Esophagus squamous epithelium (tissue), 5 donors: Measurements from ENCODE around the gene REV3L. TPM values are rescaled to one million over a fixed set of nuclear protein-coding genes. Genes with fewer than 3 reads are reported as not detected.

Experiments used
- DNase-seq: peaks from one replicate; lab custom pipeline; 2025; lab: John Stamatoyannopoulos, UW
- H3K27ac ChIP-seq, 4 donors: fragments of 200-600 bp; sonication (generic); one replicate each; pipeline ENCODE4 v1.5.1; 2016 to 2019; ENCODE audit warnings: mild to moderate bottlenecking in 1 of 4
- H3K27me3 ChIP-seq, 4 donors: fragments of 200-600 bp; sonication (generic); 1 replicate in 3 of 4; 2 replicates in 1 of 4; pipeline versions ENCODE4 v1.5.1 to v1.6.0; 2017 to 2021; ENCODE audit warnings: antibody characterized with exemption in 1 of 4
- H3K36me3 ChIP-seq, 3 donors: fragments of 200-600 bp; sonication (generic); one replicate each; pipeline ENCODE4 v1.5.1; 2016 to 2019
- H3K4me1 ChIP-seq, 3 donors: fragments of 200-600 bp; sonication (generic); one replicate each; pipeline ENCODE4 v1.5.1; 2017 to 2019
- H3K4me3 ChIP-seq, 4 donors: fragments of 200-600 bp; sonication (generic); 1 replicate in 3 of 4; 2 replicates in 1 of 4; pipeline ENCODE4 v1.5.1; 2016 to 2019; ENCODE audit warnings: mild to moderate bottlenecking in 2 of 4, moderate library complexity in 1 of 4
- H3K9me3 ChIP-seq, 3 donors: fragments of 200-600 bp; sonication (generic); one replicate each; pipeline ENCODE4 v1.5.1; 2016 to 2019
- CTCF ChIP-seq, 6 experiments: fragments of 450-650 bp in 4 of 6; fragments of 200-600 bp in 2 of 6; sonication (generic) in 2 of 6; IDR thresholded peaks; one replicate each; pipeline ENCODE4 v1.5.1; 2016 to 2019; ENCODE audit warnings: antibody characterized with exemption in 6 of 6, mild to moderate bottlenecking in 4 of 6, moderate library complexity in 4 of 6
- POLR2A ChIP-seq, 4 donors: fragments of 450-650 bp; IDR thresholded peaks; one replicate each; pipeline ENCODE4 v1.6.1; 2017; ENCODE audit warnings: antibody characterized with exemption in 4 of 4, mild to moderate bottlenecking in 4 of 4, moderate library complexity in 3 of 4
- WGBS, 2 donors: methylation state at CpG; one replicate each; pipeline ENCODE4 v1.1.5; 2018; 5-methylcytosine and 5-hydroxymethylcytosine counted together
- intact Hi-C: fragments of 100-400 bp; cut with DNase I; formaldehyde crosslinking; loops from one replicate; pipeline ENCODE4 v1.15.0; 2022
- total RNA-seq, 4 donors: library from RNA; depleted of rRNA; stranded (reverse); fragments of >200 nt; gene quantifications; one replicate each; pipeline ENCODE4 v1.1.0, GENCODE V29; 2016
- donor health status: DM: yes; HTN: yes; CAD: no.

Gene REV3L
- total RNA-seq, 4 donors from 2014 or later, result 7.0 to 47.1 (median 18.8) TPM

GRCh38 chr6:111282515-111282914, 200.5 kb downstream of the REV3L start:
- no peak for TF ChIP-seq CTCF (IDR thresholded peaks at IDR 0.05)
- TF ChIP-seq POLR2A (IDR thresholded peaks at IDR 0.05), result no peak
- 73 to 93% methylated on average over 1 of the region's 1 CpG for WGBS, 2 donors
- Histone ChIP-seq H3K4me1 (peaks cover 0 to 5% (median 0%) of the 10 kb centered on the region in 3 donors), H3K4me3 (no peak overlapping the region), H3K27me3 (no peaks in the 10 kb centered on the region), H3K27ac (no peak overlapping the region), H3K36me3 (peaks cover 0 to 50% (median 0%) of the 10 kb centered on the region in 3 donors), H3K9me3 (no peaks in the 10 kb centered on the region)
- DNase-seq, result no peak
- intact Hi-C loops, result no loop called here

GRCh38 chr6:111280445-111280955, 202.5 kb downstream of the REV3L start:
- no peak for TF ChIP-seq CTCF (IDR thresholded peaks at IDR 0.05)
- no peak for TF ChIP-seq POLR2A (IDR thresholded peaks at IDR 0.05)
- Histone ChIP-seq H3K9me3 (peaks cover 0 to 5% (median 2%) of the 10 kb centered on the region in 3 donors), H3K27ac (no peak overlapping the region), H3K4me3 (no peak overlapping the region), H3K36me3 (peaks cover 0 to 71% (median 0%) of the 10 kb centered on the region in 3 donors), H3K27me3 (no peaks in the 10 kb centered on the region), H3K4me1 (peaks cover 0 to 5% (median 0%) of the 10 kb centered on the region in 3 donors)
- intact Hi-C loops, result no loop called here
- WGBS, 2 donors, result 95% methylated on average over 4 of the region's 4 CpGs
- DNase-seq, result no peak

- H3K27me3 ChIP-seq, result no peaks in the 10 kb centered on the region
- peaks cover 0 to 84% (median 0%) of the 10 kb centered on the region in 3 donors for H3K36me3 ChIP-seq
- TF ChIP-seq POLR2A (IDR thresholded peaks at IDR 0.05) (no peak), CTCF (IDR thresholded peaks at IDR 0.05) (no peak)
- H3K4me3 ChIP-seq, result no peak overlapping the region
- peaks cover 0 to 20% (median 17%) of the 10 kb centered on the region in 3 donors for H3K9me3 ChIP-seq
- DNase-seq, result no peak
- WGBS, 2 donors, result 85 to 93% methylated on average over 2 of the region's 2 CpGs
- no peak overlapping the region for H3K27ac ChIP-seq
- intact Hi-C loops, result no loop called here
- H3K4me1 ChIP-seq, result peaks cover 0 to 5% (median 0%) of the 10 kb centered on the region in 3 donors
These were observed 204.3 kb downstream of the REV3L start for GRCh38 chr6:111278731-111279130.

- no peak for TF ChIP-seq POLR2A (IDR thresholded peaks at IDR 0.05)
- Histone ChIP-seq H3K27me3 (no peaks in the 10 kb centered on the region), H3K4me3 (no peak overlapping the region), H3K36me3 (peaks cover 0 to 84% (median 0%) of the 10 kb centered on the region in 3 donors), H3K9me3 (peaks cover 0 to 27% (median 17%) of the 10 kb centered on the region in 3 donors), H3K27ac (no peak overlapping the region), H3K4me1 (no peaks in the 10 kb centered on the region)
- DNase-seq, result no peak
- 85 to 90% methylated on average over 1 of the region's 1 CpG for WGBS, 2 donors
- intact Hi-C loops, result no loop called here
These were observed 205.2 kb downstream of the REV3L start for GRCh38 chr6:111277819-111278218.

- H3K4me1 ChIP-seq, result no peaks in the 10 kb centered on the region
- peaks cover 0 to 87% (median 0%) of the 10 kb centered on the region in 3 donors for H3K36me3 ChIP-seq
- DNase-seq, result no peak
- peaks cover 0 to 31% (median 17%) of the 10 kb centered on the region in 3 donors for H3K9me3 ChIP-seq
- H3K27ac ChIP-seq, result no peak overlapping the region
- no peak overlapping the region for H3K4me3 ChIP-seq
- TF ChIP-seq POLR2A (IDR thresholded peaks at IDR 0.05) (no peak), CTCF (IDR thresholded peaks at IDR 0.05) (no peak)
- H3K27me3 ChIP-seq, result no peaks in the 10 kb centered on the region
- 79 to 83% methylated on average over 2 to 3 of the region's 3 CpGs for WGBS, 2 donors
- intact Hi-C loops, result no loop called here
These were observed 206.3 kb downstream of the REV3L start for GRCh38 chr6:111276736-111277135.
